PC-9 (cell line): ENCODE data around the gene HMGN4.

ENCODE experiments used
- CTCF ChIP-seq: fragments of 200-600 bp; sonication (generic); conservative IDR thresholded peaks from 2 replicates; pipeline ENCODE4 v1.6.1; 2017; ENCODE audit warnings: mixed run types, antibody characterized with exemption, mild to moderate bottlenecking, moderate library complexity
- EZH2 ChIP-seq: fragments of 200-600 bp; sonication (generic); IDR thresholded peaks from 2 replicates; pipeline ENCODE4 v1.8.0; 2017; ENCODE audit warnings: antibody characterized with exemption, low read depth

GRCh38 chr6:26507658-26508057 lies 30.5 kb upstream of the HMGN4 start:
- TF ChIP-seq CTCF (no peak), EZH2 (no peak)
